ENCODE results near the gene PCBP2. TPM values are rescaled to one million over a fixed set of nuclear protein-coding genes. Genes with fewer than 3 reads are reported as not detected.

PCBP2 gene
- polyA plus RNA-seq, 1 of the 3 experiments (the other 2 are of a cell fraction) = 368 TPM

DNA sequence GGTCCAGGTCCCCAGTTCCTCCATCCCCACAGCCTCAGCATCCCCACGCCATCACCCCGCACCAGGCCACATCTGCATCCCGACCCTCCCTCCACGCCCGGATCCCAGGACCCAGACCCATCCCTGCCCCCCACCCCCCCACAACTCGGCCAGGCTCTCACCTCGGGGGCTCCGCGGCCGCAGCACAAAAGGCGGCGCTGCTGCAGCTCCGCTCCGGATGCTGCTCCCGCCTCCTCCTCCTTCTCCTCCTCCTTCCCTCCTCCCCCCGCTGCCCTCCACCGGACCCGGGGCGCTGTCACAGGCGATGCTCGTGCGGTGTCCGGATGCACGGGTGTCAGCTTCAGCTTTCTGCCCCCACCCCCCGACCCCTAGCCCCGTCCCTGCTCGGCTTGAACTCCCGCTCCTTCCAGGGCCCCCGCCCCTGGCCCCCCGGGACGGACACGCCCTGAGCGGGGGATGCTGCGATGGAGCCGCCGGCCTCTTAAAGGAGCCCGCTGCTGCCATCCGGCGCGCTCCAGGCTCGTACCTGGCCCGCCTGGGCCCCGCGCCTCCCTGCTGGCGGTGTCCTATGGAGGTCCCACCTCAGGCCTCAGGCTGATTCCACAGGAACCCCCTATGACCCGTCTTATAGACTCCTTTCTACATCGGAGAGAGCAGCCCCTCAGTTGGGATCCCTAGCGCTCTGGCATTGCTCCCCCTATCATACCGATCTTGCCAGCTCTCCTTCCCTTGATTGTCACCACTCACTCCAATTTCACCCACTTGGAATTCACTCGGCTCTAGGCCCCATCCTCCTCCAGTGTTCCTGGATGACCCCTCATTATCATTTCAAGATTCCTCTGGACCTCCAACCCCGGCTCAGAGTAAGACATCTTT is 47.6 kb downstream of the PCBP2 start, which contains the start of gene MAP3K12:
Gene MAP3K12, minus strand, starts transcription at position 193 of the 876 bp plus-strand sequence. CDS start 12,067 bp downstream, outside the sequence.
- POLR2A ChIA-PET = interaction anchor here (0.6 to 2.8 kb wide), 7 partner anchors 18 to 179 kb away, joined by 3 to 18 read pairs (median 9); partner anchors contain the start of genes AAAS, ATP5MC2 and SP1

More for the DNA sequence above, 47.6 kb downstream of the PCBP2 start, which contains the start of gene MAP3K12:
- Histone ChIP-seq H3K9ac (peak within 1 kb of the TSS; percentile 72), H4K20me1 (ENCODE audit: insufficient read depth) (no peaks in the 10 kb centered on the region), H3K27me3 (ENCODE audit: insufficient read depth) (no peaks in the 10 kb centered on the region), H3K79me2 (ENCODE audit: insufficient read depth) (peaks cover 54% of the 10 kb centered on the region), H3K9me3 (no peaks in the 10 kb centered on the region), H3K4me1 (ENCODE audit: control insufficient read depth in 1 of 2, insufficient read depth in 2 of 2, low read depth in 1 of 2, low read length in 1 of 2) (peaks cover 30 to 41% of the 10 kb centered on the region in 2 experiments), H2AFZ (ENCODE audit: low read depth) (peak within 1 kb of the TSS; percentile 69), H3K4me3 (ENCODE audit: low read depth in 2 of 2, low read length in 1 of 2) (peak within 1 kb of the TSS; percentile 52 to 72), H3K4me2 (peak within 1 kb of the TSS; percentile 88), H3K36me3 (replicated peaks in 1 of 2; ENCODE audit: control insufficient read depth in 1 of 2, insufficient read depth in 2 of 2, low read length in 1 of 2) (peaks cover 9 to 17% of the 10 kb centered on the region in 2 experiments), H3F3A (replicated peaks; ENCODE audit: insufficient read depth) (peaks cover 15% of the 10 kb centered on the region), H3K9me2 (no peaks in the 10 kb centered on the region), H3K27ac (ENCODE audit: low read depth in 2 of 2, low read length in 1 of 2) (peak within 1 kb of the TSS; percentile 88 to 94)
- TF ChIP-seq POLR2AphosphoS5 (IDR thresholded peaks at IDR 0.05; ENCODE audit: low read depth, low read length) = peak; percentile 25; the same call in 1 of the 2 replicates
- TF ChIP-seq JUND (IDR thresholded peaks at IDR 0.05) = no peak
- TF ChIP-seq FOXJ3 (CRISPR knock-in tag; IDR thresholded peaks at IDR 0.05) = no peak
- peak; percentile 55; the same call in 1 of the 2 replicates for TF ChIP-seq MXI1 (IDR thresholded peaks at IDR 0.05; ENCODE audit: low read depth, low read length)
- TF ChIP-seq FOSL2 (IDR thresholded peaks at IDR 0.05; ENCODE audit: borderline replicate concordance, low read depth) = no peak
- TF ChIP-seq, protein P1, sequence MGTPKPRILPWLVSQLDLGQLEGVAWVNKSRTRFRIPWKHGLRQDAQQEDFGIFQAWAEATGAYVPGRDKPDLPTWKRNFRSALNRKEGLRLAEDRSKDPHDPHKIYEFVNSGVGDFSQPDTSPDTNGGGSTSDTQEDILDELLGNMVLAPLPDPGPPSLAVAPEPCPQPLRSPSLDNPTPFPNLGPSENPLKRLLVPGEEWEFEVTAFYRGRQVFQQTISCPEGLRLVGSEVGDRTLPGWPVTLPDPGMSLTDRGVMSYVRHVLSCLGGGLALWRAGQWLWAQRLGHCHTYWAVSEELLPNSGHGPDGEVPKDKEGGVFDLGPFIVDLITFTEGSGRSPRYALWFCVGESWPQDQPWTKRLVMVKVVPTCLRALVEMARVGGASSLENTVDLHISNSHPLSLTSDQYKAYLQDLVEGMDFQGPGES (IDR thresholded peaks at IDR 0.05; ENCODE audit: low read depth, low read length) = no peak
- TF ChIP-seq, protein P2, sequence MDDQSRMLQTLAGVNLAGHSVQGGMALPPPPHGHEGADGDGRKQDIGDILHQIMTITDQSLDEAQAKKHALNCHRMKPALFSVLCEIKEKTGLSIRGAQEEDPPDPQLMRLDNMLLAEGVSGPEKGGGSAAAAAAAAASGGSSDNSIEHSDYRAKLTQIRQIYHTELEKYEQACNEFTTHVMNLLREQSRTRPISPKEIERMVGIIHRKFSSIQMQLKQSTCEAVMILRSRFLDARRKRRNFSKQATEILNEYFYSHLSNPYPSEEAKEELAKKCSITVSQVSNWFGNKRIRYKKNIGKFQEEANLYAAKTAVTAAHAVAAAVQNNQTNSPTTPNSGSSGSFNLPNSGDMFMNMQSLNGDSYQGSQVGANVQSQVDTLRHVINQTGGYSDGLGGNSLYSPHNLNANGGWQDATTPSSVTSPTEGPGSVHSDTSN (IDR thresholded peaks at IDR 0.05) = peak; percentile 59
- TF ChIP-seq SMC3 (IDR thresholded peaks at IDR 0.05; ENCODE audit: low read depth, low read length) = 0 out of 2 replicates have a peak, but pooled peaks have one; percentile 5
- TF ChIP-seq TEAD4 (IDR thresholded peaks at IDR 0.05; ENCODE audit: borderline replicate concordance, insufficient read depth) = no peak
- no peak for TF ChIP-seq EP300 (IDR thresholded peaks at IDR 0.05; ENCODE audit: borderline replicate concordance in 1 of 2, low read depth in 1 of 2, low read length in 1 of 2)
- no peak for TF ChIP-seq CHD2 (IDR thresholded peaks at IDR 0.05; ENCODE audit: low read length, partially characterized antibody)
- no peak; the same call in none of the 2 replicates for TF ChIP-seq GABPA (IDR thresholded peaks at IDR 0.05; ENCODE audit: low read depth)
- TF ChIP-seq SIN3A (IDR thresholded peaks at IDR 0.05; ENCODE audit: borderline replicate concordance, low read depth, low read length) = peak; percentile 67; the same call in 1 of the 2 replicates
- TF ChIP-seq, protein P3, sequence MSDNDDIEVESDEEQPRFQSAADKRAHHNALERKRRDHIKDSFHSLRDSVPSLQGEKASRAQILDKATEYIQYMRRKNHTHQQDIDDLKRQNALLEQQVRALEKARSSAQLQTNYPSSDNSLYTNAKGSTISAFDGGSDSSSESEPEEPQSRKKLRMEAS (IDR thresholded peaks at IDR 0.05; ENCODE audit: low read depth) = peak; percentile 70
- TF ChIP-seq, protein P4, sequence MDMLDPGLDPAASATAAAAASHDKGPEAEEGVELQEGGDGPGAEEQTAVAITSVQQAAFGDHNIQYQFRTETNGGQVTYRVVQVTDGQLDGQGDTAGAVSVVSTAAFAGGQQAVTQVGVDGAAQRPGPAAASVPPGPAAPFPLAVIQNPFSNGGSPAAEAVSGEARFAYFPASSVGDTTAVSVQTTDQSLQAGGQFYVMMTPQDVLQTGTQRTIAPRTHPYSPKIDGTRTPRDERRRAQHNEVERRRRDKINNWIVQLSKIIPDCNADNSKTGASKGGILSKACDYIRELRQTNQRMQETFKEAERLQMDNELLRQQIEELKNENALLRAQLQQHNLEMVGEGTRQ (IDR thresholded peaks at IDR 0.05; ENCODE audit: borderline replicate concordance, low read depth, low read length) = no peak
- under 1% methylated on average over 34 of the region's 51 CpGs for WGBS (ENCODE audit: low lambda C conversion rate)
- DNase-seq = peak; percentile 79
- CTCF ChIA-PET = interaction anchor here (0.9 to 8.2 kb wide), 10 partner anchors 9 to 287 kb away, joined by 3 to 46 read pairs (median 6); partner anchors contain the start of genes AAAS and NPFF
